Panc1 (cell line): ENCODE measurements around the gene UVSSA. TPM values are rescaled to one million over a fixed set of nuclear protein-coding genes. Genes with fewer than 3 reads are reported as not detected.
"Not testable (repeated sequence)": the region's sequence is repeated elsewhere in the genome, so short reads cannot be mapped to it uniquely, and the experiment has no call there.

Source experiments
- ATAC-seq: fragments of 200-7000 bp; cut with Tn5 transposase; 2 replicates; pipeline ENCODE4 v1.9.1; 2020; ENCODE audit warnings: mild to moderate bottlenecking, moderate library complexity
- BruUV-seq: library from RNA; stranded (reverse); fragments of 400-500 nt; replicated peaks from 2 replicates; lab custom pipeline; 2021; lab: Mats Ljungman, UMichigan
- CTCF ChIA-PET: fragments of 300-600 bp; sonication (Branson Sonifier 250); formaldehyde crosslinking; loops from one replicate; lab custom pipeline; 2022; ENCODE audit warnings: antibody characterized with exemption; lab: Charles Lee
- POLR2A ChIA-PET: fragments of 300-600 bp; sonication (Branson Sonifier 250); formaldehyde crosslinking; loops from one replicate; lab custom pipeline; 2022; ENCODE audit warnings: antibody characterized with exemption; lab: Charles Lee
- DNase-seq: peaks from one replicate; pipeline ENCODE4 v3.0.0-alpha.2; 2010; ENCODE audit warnings: low read depth, low spot score
- H3K27ac ChIP-seq: 2 replicates; pipeline ENCODE4 v1.5.1; 2011; ENCODE audit warnings: mild to moderate bottlenecking, low read length, inconsistent platforms
- H3K27me3 ChIP-seq: fragments of 200-500 bp; sonication (Bioruptor generic); 2 replicates; pipeline ENCODE4 v1.6.0; 2014; ENCODE audit warnings: low read length, inconsistent platforms; ENCODE audit not compliant: control insufficient read depth, insufficient read depth
- H3K36me3 ChIP-seq: fragments of 200-500 bp; sonication (Bioruptor generic); 2 replicates; pipeline ENCODE4 v1.5.1; 2014; ENCODE audit warnings: inconsistent platforms, mild to moderate bottlenecking, low read length, moderate library complexity; ENCODE audit not compliant: control insufficient read depth, insufficient read depth
- H3K4me1 ChIP-seq: 2 replicates; pipeline ENCODE4 v1.5.1; 2011; ENCODE audit warnings: inconsistent platforms, mild to moderate bottlenecking, low read length, moderate library complexity; ENCODE audit not compliant: control insufficient read depth, insufficient read depth
- H3K4me3 ChIP-seq, 2 experiments: 2 replicates each; pipeline ENCODE4 v1.5.1; 2011 to 2012; ENCODE audit warnings: low read depth in 2 of 2, low read length in 2 of 2, mild to moderate bottlenecking in 2 of 2, inconsistent platforms in 1 of 2, moderate library complexity in 1 of 2
- H3K9me3 ChIP-seq: fragments of 200-500 bp; sonication (Bioruptor generic); 2 replicates; pipeline ENCODE4 v1.5.1; 2014; ENCODE audit warnings: low read depth, mild to moderate bottlenecking, inconsistent platforms, low read length, moderate library complexity; ENCODE audit not compliant: control insufficient read depth, insufficient read depth
- CTCF ChIP-seq: fragments of 450-650 bp; IDR thresholded peaks from 2 replicates; pipeline ENCODE4 v1.5.1; 2017; ENCODE audit warnings: mild to moderate bottlenecking
- POLR2AphosphoS5 ChIP-seq: IDR thresholded peaks from 2 replicates; pipeline ENCODE4 v1.6.1; 2012; ENCODE audit warnings: mild to moderate bottlenecking, low read depth, low read length, moderate library complexity
- SIN3A ChIP-seq: IDR thresholded peaks from 2 replicates; pipeline ENCODE4 v1.6.1; 2012; ENCODE audit warnings: low read depth, mild to moderate bottlenecking, low read length, moderate library complexity, borderline replicate concordance; ENCODE audit not compliant: insufficient read depth
- TCF7L2 ChIP-seq: IDR thresholded peaks from 2 replicates; pipeline ENCODE4 v1.6.1; 2011; ENCODE audit warnings: mild to moderate bottlenecking, low read depth, low read length, inconsistent platforms
- in situ Hi-C: cut with HindIII; loops from 2 replicates; pipeline ENCODE4 v1.10.0; 2016; ENCODE audit warnings: low sequenced_read_pairs, low pct_unique_long_range_greater_than_20kb
- intact Hi-C: fragments of 100-400 bp; cut with micrococcal nuclease; formaldehyde crosslinking; loops from one replicate; pipeline ENCODE4 v1.10.0; 2022; ENCODE audit not compliant: unreplicated experiment
- total RNA-seq: library from RNA; stranded (reverse); gene quantifications from one replicate; pipeline ENCODE4 v1.2.1, GENCODE V29; 2021; ENCODE audit not compliant: unreplicated experiment
- TF ChIP-seq, protein P1 (sequence below), 2 experiments: IDR thresholded peaks; 2 replicates each; pipeline ENCODE4 v1.6.1; 2011 to 2012; ENCODE audit warnings: low read depth in 2 of 2, control low read depth in 1 of 2, low read length in 1 of 2, mild to moderate bottlenecking in 1 of 2, moderate library complexity in 1 of 2; ENCODE audit not compliant: insufficient read depth in 1 of 2

UVSSA gene
- total RNA-seq, 1 experiment from 2014 or later, result 23.4 TPM

DNA sequence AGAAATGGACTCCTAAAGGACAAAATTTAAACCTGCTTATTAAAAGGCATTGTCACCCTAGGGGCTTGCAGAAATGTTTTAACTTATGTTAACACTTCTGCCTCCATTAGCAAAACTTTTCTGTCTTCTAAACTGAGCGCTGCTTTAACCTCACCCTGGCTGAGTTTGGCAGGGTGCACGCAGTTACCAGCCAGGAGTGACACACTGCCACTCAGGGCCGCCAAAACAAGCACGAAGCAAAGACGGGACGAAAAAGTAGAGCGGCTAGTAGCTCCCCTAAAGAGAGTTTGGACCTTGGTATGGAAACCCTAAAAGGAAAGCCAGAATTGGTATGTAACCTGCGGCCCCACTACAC lies 23.8 kb upstream of the UVSSA start:
- no peaks in the 10 kb centered on the region for H3K4me1 ChIP-seq
- intact Hi-C loops, result no loop called here
- ChIA-PET CTCF (interaction anchor here (0.6 kb wide), 1 partner anchor 81 kb away, joined by 3 read pairs; no protein-coding TSS in a partner anchor), POLR2A (no interaction called here)
- no peaks in the 10 kb centered on the region for H3K36me3 ChIP-seq
- ATAC-seq (no peak), DNase-seq (no peak)
- H3K27ac ChIP-seq, result no peak overlapping the region
- H3K9me3 ChIP-seq, result no peaks in the 10 kb centered on the region
- H3K4me3 ChIP-seq, result no peak overlapping the region
- TF ChIP-seq TCF7L2 (no peak), SIN3A (no peak), CTCF (no peak), POLR2AphosphoS5 (no peak)
- TF ChIP-seq, protein P1, sequence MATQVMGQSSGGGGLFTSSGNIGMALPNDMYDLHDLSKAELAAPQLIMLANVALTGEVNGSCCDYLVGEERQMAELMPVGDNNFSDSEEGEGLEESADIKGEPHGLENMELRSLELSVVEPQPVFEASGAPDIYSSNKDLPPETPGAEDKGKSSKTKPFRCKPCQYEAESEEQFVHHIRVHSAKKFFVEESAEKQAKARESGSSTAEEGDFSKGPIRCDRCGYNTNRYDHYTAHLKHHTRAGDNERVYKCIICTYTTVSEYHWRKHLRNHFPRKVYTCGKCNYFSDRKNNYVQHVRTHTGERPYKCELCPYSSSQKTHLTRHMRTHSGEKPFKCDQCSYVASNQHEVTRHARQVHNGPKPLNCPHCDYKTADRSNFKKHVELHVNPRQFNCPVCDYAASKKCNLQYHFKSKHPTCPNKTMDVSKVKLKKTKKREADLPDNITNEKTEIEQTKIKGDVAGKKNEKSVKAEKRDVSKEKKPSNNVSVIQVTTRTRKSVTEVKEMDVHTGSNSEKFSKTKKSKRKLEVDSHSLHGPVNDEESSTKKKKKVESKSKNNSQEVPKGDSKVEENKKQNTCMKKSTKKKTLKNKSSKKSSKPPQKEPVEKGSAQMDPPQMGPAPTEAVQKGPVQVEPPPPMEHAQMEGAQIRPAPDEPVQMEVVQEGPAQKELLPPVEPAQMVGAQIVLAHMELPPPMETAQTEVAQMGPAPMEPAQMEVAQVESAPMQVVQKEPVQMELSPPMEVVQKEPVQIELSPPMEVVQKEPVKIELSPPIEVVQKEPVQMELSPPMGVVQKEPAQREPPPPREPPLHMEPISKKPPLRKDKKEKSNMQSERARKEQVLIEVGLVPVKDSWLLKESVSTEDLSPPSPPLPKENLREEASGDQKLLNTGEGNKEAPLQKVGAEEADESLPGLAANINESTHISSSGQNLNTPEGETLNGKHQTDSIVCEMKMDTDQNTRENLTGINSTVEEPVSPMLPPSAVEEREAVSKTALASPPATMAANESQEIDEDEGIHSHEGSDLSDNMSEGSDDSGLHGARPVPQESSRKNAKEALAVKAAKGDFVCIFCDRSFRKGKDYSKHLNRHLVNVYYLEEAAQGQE (IDR thresholded peaks at IDR 0.05; ENCODE audit: insufficient read depth in 1 of 2, low read depth in 2 of 2, low read length in 1 of 2), result no peak
- no peaks in the 10 kb centered on the region for H3K27me3 ChIP-seq
- BruUV-seq, result no TSS peak
- in situ Hi-C loops, result no loop called here

DNA sequence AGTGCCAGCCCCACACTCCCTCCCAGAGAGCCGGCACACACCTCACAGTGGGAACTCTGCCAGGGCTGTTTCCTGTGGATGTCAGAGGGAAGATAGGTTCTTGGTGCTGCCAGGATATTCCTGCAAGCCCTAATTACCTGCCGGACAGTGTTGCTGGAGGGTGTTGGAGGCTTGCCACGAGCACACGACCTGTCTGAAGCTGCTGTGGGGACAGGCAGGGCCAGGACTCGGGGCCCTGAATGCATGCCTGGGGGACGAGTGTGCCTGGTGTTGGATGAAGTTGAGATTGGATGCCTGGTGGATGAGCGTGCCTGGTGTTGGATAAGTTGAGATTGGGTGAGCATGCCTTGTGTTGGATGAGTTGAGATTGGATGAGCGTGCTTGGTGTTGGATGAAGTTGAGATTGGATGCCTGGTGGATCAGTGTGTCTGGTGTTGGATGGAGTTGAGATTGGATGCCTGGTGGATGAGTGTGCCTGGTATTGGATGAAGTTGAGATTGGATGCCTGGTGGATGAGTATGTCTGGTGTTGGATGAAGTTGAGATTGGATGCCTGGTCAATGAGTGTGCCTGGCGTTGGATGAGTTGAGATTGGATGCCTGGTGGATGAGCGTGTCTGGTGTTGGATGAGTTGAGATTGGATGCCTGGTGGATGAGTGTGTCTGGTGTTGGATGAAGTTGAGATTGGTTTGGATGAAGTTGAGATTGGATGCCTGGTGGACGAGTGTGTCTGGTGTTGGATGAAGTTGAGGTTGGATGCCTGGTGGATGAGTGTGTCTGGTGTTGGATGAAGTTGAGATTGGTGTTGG lies 23.2 kb upstream of the UVSSA start:
- BruUV-seq, result no TSS peak
- Histone ChIP-seq H3K9me3 (no peaks in the 10 kb centered on the region), H3K4me1 (no peaks in the 10 kb centered on the region), H3K4me3 (no peak overlapping the region), H3K36me3 (no peaks in the 10 kb centered on the region), H3K27ac (no peak overlapping the region), H3K27me3 (no peaks in the 10 kb centered on the region)
- no peak for TF ChIP-seq SIN3A
- no peak for TF ChIP-seq CTCF
- TF ChIP-seq, protein P1 (IDR thresholded peaks at IDR 0.05; ENCODE audit: insufficient read depth in 1 of 2, low read depth in 2 of 2, low read length in 1 of 2), result no peak
- no peak for TF ChIP-seq TCF7L2
- no peak for TF ChIP-seq POLR2AphosphoS5
- intact Hi-C loops, result no loop called here
- in situ Hi-C loops, result no loop called here
- CTCF ChIA-PET, result interaction anchor here (0.6 kb wide), 1 partner anchor 82 kb away, joined by 3 read pairs; no protein-coding TSS in a partner anchor
- peak; percentile 47; the same call in 1 of the 2 replicates for ATAC-seq
- POLR2A ChIA-PET, result no interaction called here
- DNase-seq, result peak; percentile 86

DNA sequence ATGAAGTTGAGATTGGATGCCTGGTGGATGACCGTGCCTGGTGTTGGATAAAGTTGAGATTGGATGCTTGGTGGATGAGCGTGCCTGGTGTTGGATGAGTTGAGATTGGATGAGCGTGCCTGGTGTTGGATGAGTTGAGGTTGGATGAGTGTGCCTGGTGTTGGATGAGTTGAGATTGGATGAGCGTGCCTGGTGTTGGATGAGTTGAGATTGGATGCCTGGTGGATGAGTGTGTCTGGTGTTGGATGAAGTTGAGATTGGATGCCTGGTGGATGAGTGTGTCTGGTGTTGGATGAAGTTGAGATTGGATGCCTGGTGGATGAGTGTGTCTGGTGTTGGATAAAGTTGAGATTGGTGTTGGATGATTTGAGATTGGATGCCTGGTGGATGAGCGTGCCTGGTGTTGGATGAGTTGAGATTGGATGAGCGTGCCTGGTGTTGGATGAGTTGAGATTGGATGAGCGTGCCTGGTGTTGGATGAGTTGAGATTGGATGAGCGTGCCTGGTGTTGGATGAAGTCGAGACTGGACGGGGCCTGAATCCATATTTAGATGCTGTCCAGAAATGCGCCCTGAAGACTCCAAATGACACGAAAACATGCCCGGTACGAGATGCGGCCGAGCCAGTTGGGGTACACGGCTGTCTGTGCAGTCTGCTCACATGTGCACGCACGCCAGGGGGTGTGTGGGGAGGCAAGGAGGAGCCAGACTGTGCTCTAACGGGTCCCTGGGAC lies 22.4 kb upstream of the UVSSA start:
- ATAC-seq, H3K27me3 ChIP-seq, intact Hi-C loops, POLR2A ChIA-PET, H3K9me3 ChIP-seq, in situ Hi-C loops, H3K36me3 ChIP-seq, H3K4me3 ChIP-seq, CTCF ChIA-PET, H3K4me1 ChIP-seq, H3K27ac ChIP-seq: not testable (repeated sequence)
- DNase-seq, result peak; percentile 69
- BruUV-seq, result TSS peak; percentile 40
